Neuronal stem cell (in vitro differentiated cells): ENCODE measurements around the gene SCARF2.

Experiments used
- DNase-seq: peaks from one replicate; pipeline ENCODE4 v3.0.0-alpha.2; 2013; ENCODE audit warnings: low spot score
- H2AFZ ChIP-seq: one replicate; pipeline ENCODE4 v1.6.1; 2013; ENCODE audit warnings: mild to moderate bottlenecking, low read length, inconsistent platforms
- H2AK5ac ChIP-seq: 2 replicates; pipeline ENCODE4 v1.6.1; 2013; ENCODE audit warnings: low read depth, mild to moderate bottlenecking, inconsistent platforms, low read length, moderate library complexity, mixed read lengths
- H2BK120ac ChIP-seq: 2 replicates; pipeline ENCODE4 v1.6.1; 2013; ENCODE audit warnings: low read depth, mild to moderate bottlenecking, inconsistent platforms, low read length, moderate library complexity, mixed read lengths
- H2BK12ac ChIP-seq: one replicate; pipeline ENCODE4 v1.6.1; 2013; ENCODE audit warnings: low read length, inconsistent platforms
- H2BK15ac ChIP-seq: 2 replicates; pipeline ENCODE4 v1.6.1; 2013; ENCODE audit warnings: mild to moderate bottlenecking, low read length, inconsistent platforms, mixed read lengths
- H2BK5ac ChIP-seq: one replicate; pipeline ENCODE4 v1.6.1; 2013; ENCODE audit warnings: inconsistent platforms, mild to moderate bottlenecking, low read length, moderate library complexity
- H3K14ac ChIP-seq: one replicate; pipeline ENCODE4 v1.6.1; 2013; ENCODE audit warnings: low read length, inconsistent platforms
- H3K18ac ChIP-seq: 2 replicates; pipeline ENCODE4 v1.6.1; 2013; ENCODE audit warnings: low read length, inconsistent platforms
- H3K23ac ChIP-seq: 2 replicates; pipeline ENCODE4 v1.6.1; 2013; ENCODE audit warnings: low read depth, mild to moderate bottlenecking, mixed read lengths, low read length, inconsistent platforms; ENCODE audit not compliant: poor library complexity
- H3K27ac ChIP-seq: replicated peaks from 3 replicates; pipeline ENCODE4 v1.5.1; 2013; ENCODE audit warnings: low read length, inconsistent platforms
- H3K27me3 ChIP-seq, 3 experiments: 2 replicates each; pipeline ENCODE4 v1.6.1; 2013; ENCODE audit warnings: low read length in 3 of 3, mild to moderate bottlenecking in 2 of 3, inconsistent platforms in 1 of 3, low read depth in 1 of 3, mixed read lengths in 1 of 3, moderate library complexity in 1 of 3; ENCODE audit not compliant: control insufficient read depth in 3 of 3, insufficient read depth in 3 of 3
- H3K36me3 ChIP-seq, 2 donors: replicated peaks in 1 of 2; 2 replicates each; pipeline ENCODE4 v1.6.1; 2013; ENCODE audit warnings: low read length in 2 of 2; ENCODE audit not compliant: control insufficient read depth in 2 of 2, insufficient read depth in 2 of 2
- H3K4ac ChIP-seq: 2 replicates; pipeline ENCODE4 v1.6.1; 2013; ENCODE audit warnings: inconsistent platforms, mild to moderate bottlenecking, low read length, moderate library complexity
- H3K4me1 ChIP-seq, 2 donors: 1 replicate in 1 of 2; 2 replicates in 1 of 2; pipeline ENCODE4 v1.6.1; 2013; ENCODE audit warnings: low read length in 2 of 2, low read depth in 1 of 2; ENCODE audit not compliant: control insufficient read depth in 2 of 2, insufficient read depth in 1 of 2
- H3K4me2 ChIP-seq: one replicate; pipeline ENCODE4 v1.6.1; 2013; ENCODE audit warnings: mild to moderate bottlenecking, low read length, inconsistent platforms; ENCODE audit not compliant: insufficient read depth, poor library complexity, severe bottlenecking
- H3K4me3 ChIP-seq, 2 donors: 2 replicates each; pipeline ENCODE4 v1.5.1; 2013; ENCODE audit warnings: low read length in 2 of 2, mild to moderate bottlenecking in 2 of 2, inconsistent platforms in 1 of 2, moderate library complexity in 1 of 2
- H3K79me1 ChIP-seq: one replicate; pipeline ENCODE4 v1.6.1; 2013; ENCODE audit warnings: low read depth, mild to moderate bottlenecking, inconsistent platforms, low read length, moderate library complexity
- H3K9ac ChIP-seq: one replicate; pipeline ENCODE4 v1.6.1; 2013; ENCODE audit warnings: mild to moderate bottlenecking, low read depth, low read length, inconsistent platforms; ENCODE audit not compliant: poor library complexity
- H3K9me3 ChIP-seq, 2 donors: replicated peaks in 1 of 2; 2 replicates each; pipeline versions ENCODE3 to v1.6.1; 2013; ENCODE audit warnings: low read length in 2 of 2, mild to moderate bottlenecking in 2 of 2, inconsistent platforms in 1 of 2, low read depth in 1 of 2, mixed read lengths in 1 of 2, moderate library complexity in 1 of 2; ENCODE audit not compliant: control insufficient read depth in 2 of 2, insufficient read depth in 1 of 2
- H4K8ac ChIP-seq: one replicate; pipeline ENCODE4 v1.6.1; 2013; ENCODE audit warnings: low read depth, mild to moderate bottlenecking, inconsistent platforms, low read length, moderate library complexity
- H4K91ac ChIP-seq: one replicate; pipeline ENCODE4 v1.6.1; 2013; ENCODE audit warnings: low read length, low read depth, mild to moderate bottlenecking, inconsistent platforms; ENCODE audit not compliant: poor library complexity
- WGBS, 2 donors: extraction: QIAGEN DNeasy Blood & Tissue Kit; methylation state at CpG; one replicate each; pipeline ENCODE4 v1.1.7; 2013; ENCODE audit warnings: missing lambda C conversion rate in 2 of 2, mixed read lengths in 1 of 2; ENCODE audit not compliant: insufficient read length in 2 of 2, insufficient replicate concordance in 1 of 2; ENCODE audit errors: extremely low coverage in 2 of 2; 5-methylcytosine and 5-hydroxymethylcytosine counted together

Gene SCARF2

GRCh38 chr22:20396639-20397038, 41.0 kb downstream of the SCARF2 start:
- no peaks in the 10 kb centered on the region for H3K27me3 ChIP-seq
- no peak overlapping the region for H4K91ac ChIP-seq
- H4K8ac ChIP-seq: no peak overlapping the region
- H3K79me1 ChIP-seq: peaks cover 15% of the 10 kb centered on the region
- no peak overlapping the region for H2BK5ac ChIP-seq
- DNase-seq: no peak
- no peak overlapping the region for H2BK120ac ChIP-seq
- H3K27ac ChIP-seq: no peak overlapping the region
- H2BK12ac ChIP-seq: no peak overlapping the region
- H3K4me2 ChIP-seq: no peak overlapping the region
- H3K14ac ChIP-seq: no peak overlapping the region
- H3K36me3 ChIP-seq: peaks cover 8 to 54% of the 10 kb centered on the region in 2 donors
- peaks cover 0 to 7% of the 10 kb centered on the region in 2 donors for H3K9me3 ChIP-seq
- no peak overlapping the region for H3K18ac ChIP-seq
- H3K23ac ChIP-seq: no peak overlapping the region
- H3K4ac ChIP-seq: no peak overlapping the region
- H2AFZ ChIP-seq: no peak overlapping the region
- no peak overlapping the region for H3K4me3 ChIP-seq
- peaks cover 9 to 10% of the 10 kb centered on the region in 2 donors for H3K4me1 ChIP-seq
- no peak overlapping the region for H2AK5ac ChIP-seq
- no peak overlapping the region for H2BK15ac ChIP-seq
- H3K9ac ChIP-seq: no peak overlapping the region
- WGBS, 2 donors: no CpG with 5 or more reads among the region's 1 CpG

DNA sequence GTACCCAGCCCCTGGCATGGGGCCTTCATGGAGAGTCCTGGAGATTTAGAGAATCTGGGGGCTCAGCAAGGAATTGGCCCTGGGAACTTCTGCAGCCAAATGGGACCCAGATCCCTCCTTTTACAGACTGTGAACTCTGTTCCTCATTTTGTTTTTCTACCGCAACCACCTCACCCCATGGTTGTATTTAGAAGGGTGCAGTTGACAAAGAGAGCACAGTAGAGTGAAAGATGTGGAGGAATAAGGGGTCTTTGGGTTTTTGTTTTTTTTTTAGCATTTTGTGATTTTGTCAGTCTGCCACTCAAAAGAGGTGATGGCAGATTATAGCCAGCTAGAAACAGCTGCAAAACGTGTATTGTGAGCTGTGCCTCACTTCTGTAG, 41.7 kb downstream of the SCARF2 start:
- Histone ChIP-seq H3K9ac (no peak overlapping the region), H3K18ac (no peak overlapping the region), H3K79me1 (peaks cover 10% of the 10 kb centered on the region), H2AK5ac (no peak overlapping the region), H3K4ac (no peak overlapping the region), H3K23ac (no peak overlapping the region), H3K4me1 (peaks cover 9 to 10% of the 10 kb centered on the region in 2 donors), H3K4me3 (peak overlapping the region in 1 of 2 donors; percentile 74), H3K36me3 (peaks cover 5 to 46% of the 10 kb centered on the region in 2 donors), H2BK120ac (no peak overlapping the region), H4K91ac (no peak overlapping the region), H3K27me3 (no peaks in the 10 kb centered on the region), H3K27ac (no peak overlapping the region), H2BK15ac (no peak overlapping the region), H3K14ac (no peak overlapping the region), H4K8ac (no peak overlapping the region), H2BK12ac (no peak overlapping the region), H2AFZ (no peak overlapping the region), H3K9me3 (peaks cover 0 to 7% of the 10 kb centered on the region in 2 donors), H3K4me2 (no peak overlapping the region), H2BK5ac (no peak overlapping the region)
- no CpG with 5 or more reads among the region's 2 CpGs for WGBS, 2 donors
- DNase-seq: no peak

- Histone ChIP-seq H3K36me3 (peaks cover 2 to 41% of the 10 kb centered on the region in 2 donors), H3K18ac (no peak overlapping the region), H2AK5ac (peak overlapping the region; percentile 21), H3K4ac (no peak overlapping the region), H3K4me1 (peaks cover 9 to 10% of the 10 kb centered on the region in 2 donors), H4K8ac (no peak overlapping the region), H2BK12ac (no peak overlapping the region), H4K91ac (no peak overlapping the region), H3K23ac (peak overlapping the region; percentile 21), H2BK5ac (no peak overlapping the region), H2AFZ (no peak overlapping the region), H3K27me3 (no peaks in the 10 kb centered on the region), H3K4me3 (peak overlapping the region; percentile 19 to 74), H3K27ac (no peak overlapping the region), H3K4me2 (peak overlapping the region; percentile 63), H3K9ac (peak overlapping the region; percentile 78), H3K79me1 (peaks cover 8% of the 10 kb centered on the region), H3K9me3 (peaks cover 0 to 7% of the 10 kb centered on the region in 2 donors), H2BK120ac (no peak overlapping the region), H2BK15ac (no peak overlapping the region), H3K14ac (no peak overlapping the region)
- no CpG with 5 or more reads among the region's 20 CpGs for WGBS, 2 donors
- DNase-seq: no peak
Measured at GRCh38 chr22:20395181-20395906, 42.3 kb downstream of the SCARF2 start.

DNA sequence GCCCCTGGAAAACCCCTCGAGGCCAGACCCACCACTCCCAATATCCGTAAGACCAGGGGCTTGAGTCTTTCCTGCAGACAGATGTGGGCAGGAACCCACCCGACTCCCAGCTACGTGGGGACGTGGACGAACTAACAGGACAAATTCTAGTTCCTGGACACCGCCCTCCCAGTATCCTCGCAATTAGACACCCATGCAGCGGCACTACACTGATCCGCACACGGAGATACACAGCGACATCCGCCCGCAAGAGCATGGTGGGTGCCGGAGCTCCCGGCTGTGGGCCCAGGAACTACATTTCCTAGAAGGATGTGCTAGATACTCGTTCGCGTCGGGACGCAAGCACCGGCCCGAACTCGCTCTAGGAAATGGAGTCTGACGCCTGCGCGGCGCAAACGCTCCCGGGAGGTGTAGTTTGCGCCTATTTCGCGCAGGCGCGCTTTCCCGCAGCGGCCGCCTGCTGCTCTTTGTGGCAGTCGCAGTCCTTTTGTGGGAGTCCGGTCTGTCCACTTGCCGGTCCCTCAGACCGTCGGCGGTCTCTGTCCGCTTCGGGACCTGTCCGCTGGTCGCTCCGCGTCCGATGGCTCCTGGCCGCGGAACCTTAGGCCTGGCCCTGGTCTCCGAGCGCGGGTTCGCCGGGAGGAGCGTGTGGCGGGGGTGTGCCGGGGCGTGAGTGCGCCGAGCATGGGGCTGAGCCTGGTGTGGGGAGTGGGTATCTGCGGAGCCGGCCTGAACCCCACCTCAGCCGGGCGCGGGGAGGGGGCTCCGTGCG, 43.7 kb downstream of the SCARF2 start, which contains the start of gene ZNF74:
ZNF74 (plus strand) TSS at position 447 of the 772 bp plus-strand sequence. CDS start 478 bp downstream, outside the sequence.
- Histone ChIP-seq H3K9me3 (peaks cover 0 to 7% of the 10 kb centered on the region in 2 donors), H3K4me2 (peak within 1 kb of the TSS; percentile 63), H3K4me3 (peak within 1 kb of the TSS; percentile 74 to 91), H2AFZ (peak within 1 kb of the TSS; percentile 93), H3K18ac (peak within 1 kb of the TSS; percentile 99), H3K79me1 (peaks cover 8% of the 10 kb centered on the region), H3K36me3 (peaks cover 0 to 29% of the 10 kb centered on the region in 2 donors), H3K9ac (peak within 1 kb of the TSS; percentile 95), H3K27ac (peak within 1 kb of the TSS; percentile 65), H2BK5ac (no peak within 1 kb of the TSS), H3K4ac (peak within 1 kb of the TSS; percentile 60), H2AK5ac (peak within 1 kb of the TSS; percentile 80), H2BK15ac (peak within 1 kb of the TSS; percentile 62), H4K91ac (peak within 1 kb of the TSS; percentile 3), H2BK12ac (peak within 1 kb of the TSS; percentile 50), H2BK120ac (peak within 1 kb of the TSS; percentile 68), H3K14ac (peak within 1 kb of the TSS; percentile 91), H3K23ac (peak within 1 kb of the TSS; percentile 100), H4K8ac (peak within 1 kb of the TSS; percentile 92), H3K4me1 (peaks cover 9 to 10% of the 10 kb centered on the region in 2 donors), H3K27me3 (no peaks in the 10 kb centered on the region)
- WGBS, 2 donors: no CpG with 5 or more reads among the region's 71 CpGs
- DNase-seq: peak; percentile 86
